C4-2B (cell line): ENCODE data around the gene MYL5.

Source experiments
- ZFX ChIP-seq: fragments of 450-650 bp; IDR thresholded peaks from 2 replicates; pipeline ENCODE4 v1.6.1; 2017
- TF ChIP-seq, protein P1 (sequence below): fragments of 450-650 bp; conservative IDR thresholded peaks from 2 replicates; pipeline ENCODE4 v1.5.1; 2017; ENCODE audit warnings: mild to moderate bottlenecking

DNA sequence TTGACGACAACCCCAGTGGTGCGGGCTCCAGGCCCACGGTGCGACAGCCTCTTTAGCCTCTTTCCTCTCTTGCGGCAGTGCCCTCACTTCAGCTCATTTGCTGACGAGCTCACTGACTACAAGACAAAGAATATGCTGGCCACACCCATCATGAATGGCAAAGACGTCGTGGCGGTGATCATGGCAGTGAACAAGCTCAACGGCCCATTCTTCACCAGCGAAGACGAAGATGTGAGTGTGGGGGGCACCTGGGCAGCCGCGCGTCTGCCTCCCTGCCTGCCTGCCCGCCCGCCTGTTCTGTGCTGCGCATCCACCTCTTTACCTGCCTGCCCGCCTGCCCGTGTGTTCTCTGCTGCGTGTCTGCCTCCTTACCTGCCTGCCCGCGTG, 39.8 kb upstream of the MYL5 start:
- TF ChIP-seq, protein P1, sequence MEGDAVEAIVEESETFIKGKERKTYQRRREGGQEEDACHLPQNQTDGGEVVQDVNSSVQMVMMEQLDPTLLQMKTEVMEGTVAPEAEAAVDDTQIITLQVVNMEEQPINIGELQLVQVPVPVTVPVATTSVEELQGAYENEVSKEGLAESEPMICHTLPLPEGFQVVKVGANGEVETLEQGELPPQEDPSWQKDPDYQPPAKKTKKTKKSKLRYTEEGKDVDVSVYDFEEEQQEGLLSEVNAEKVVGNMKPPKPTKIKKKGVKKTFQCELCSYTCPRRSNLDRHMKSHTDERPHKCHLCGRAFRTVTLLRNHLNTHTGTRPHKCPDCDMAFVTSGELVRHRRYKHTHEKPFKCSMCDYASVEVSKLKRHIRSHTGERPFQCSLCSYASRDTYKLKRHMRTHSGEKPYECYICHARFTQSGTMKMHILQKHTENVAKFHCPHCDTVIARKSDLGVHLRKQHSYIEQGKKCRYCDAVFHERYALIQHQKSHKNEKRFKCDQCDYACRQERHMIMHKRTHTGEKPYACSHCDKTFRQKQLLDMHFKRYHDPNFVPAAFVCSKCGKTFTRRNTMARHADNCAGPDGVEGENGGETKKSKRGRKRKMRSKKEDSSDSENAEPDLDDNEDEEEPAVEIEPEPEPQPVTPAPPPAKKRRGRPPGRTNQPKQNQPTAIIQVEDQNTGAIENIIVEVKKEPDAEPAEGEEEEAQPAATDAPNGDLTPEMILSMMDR = no peak
- TF ChIP-seq ZFX = no peak
